GM13977 (cell line): ENCODE data around the gene ETFA.

Experiments used
- DNase-seq: peaks from one replicate; pipeline ENCODE4 v3.0.0; 2012; ENCODE audit warnings: low spot score
- in situ Hi-C: fragments of 300-500 bp; cut with MboI; formaldehyde crosslinking; loops from one replicate; pipeline ENCODE4 v1.12.0; 2022; ENCODE audit warnings: low sequenced_read_pairs, low pct_unique_long_range_greater_than_20kb, mixed read lengths, inconsistent platforms; ENCODE audit not compliant: unreplicated experiment
- TF ChIP-seq, protein P1 (sequence below): IDR thresholded peaks from 2 replicates; pipeline ENCODE4 v1.5.1; 2012; ENCODE audit warnings: mild to moderate bottlenecking, control low read depth; ENCODE audit not compliant: insufficient read depth; ENCODE audit errors: extremely low read depth, missing control alignments

ETFA gene

DNA sequence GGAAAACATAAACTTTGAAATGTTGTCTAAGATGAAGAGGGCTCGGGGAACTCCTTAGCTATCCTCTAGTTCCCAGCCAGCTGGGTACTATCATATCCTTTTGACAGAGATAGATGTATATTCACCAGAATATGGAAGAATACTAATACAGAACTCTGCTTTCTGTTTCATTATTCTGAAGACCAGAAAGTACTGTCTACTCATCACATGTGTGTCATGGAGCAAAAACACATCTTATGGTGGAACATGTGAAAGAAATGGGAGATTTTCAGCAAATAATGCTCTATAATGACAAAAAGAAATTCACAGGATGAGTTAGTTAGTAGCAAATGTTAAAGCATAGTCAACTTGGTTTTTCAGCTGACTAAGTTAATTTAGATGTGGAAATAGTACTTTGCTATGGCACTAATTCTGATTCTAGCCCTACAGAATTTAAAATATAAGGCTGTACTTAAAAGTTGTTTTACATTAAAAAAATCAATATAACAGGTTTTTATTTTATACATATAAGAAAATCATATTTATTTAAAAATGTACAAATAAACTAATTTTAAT, 41.8 kb upstream of the ETFA start:
- in situ Hi-C loops = no loop called here
- TF ChIP-seq, protein P1, sequence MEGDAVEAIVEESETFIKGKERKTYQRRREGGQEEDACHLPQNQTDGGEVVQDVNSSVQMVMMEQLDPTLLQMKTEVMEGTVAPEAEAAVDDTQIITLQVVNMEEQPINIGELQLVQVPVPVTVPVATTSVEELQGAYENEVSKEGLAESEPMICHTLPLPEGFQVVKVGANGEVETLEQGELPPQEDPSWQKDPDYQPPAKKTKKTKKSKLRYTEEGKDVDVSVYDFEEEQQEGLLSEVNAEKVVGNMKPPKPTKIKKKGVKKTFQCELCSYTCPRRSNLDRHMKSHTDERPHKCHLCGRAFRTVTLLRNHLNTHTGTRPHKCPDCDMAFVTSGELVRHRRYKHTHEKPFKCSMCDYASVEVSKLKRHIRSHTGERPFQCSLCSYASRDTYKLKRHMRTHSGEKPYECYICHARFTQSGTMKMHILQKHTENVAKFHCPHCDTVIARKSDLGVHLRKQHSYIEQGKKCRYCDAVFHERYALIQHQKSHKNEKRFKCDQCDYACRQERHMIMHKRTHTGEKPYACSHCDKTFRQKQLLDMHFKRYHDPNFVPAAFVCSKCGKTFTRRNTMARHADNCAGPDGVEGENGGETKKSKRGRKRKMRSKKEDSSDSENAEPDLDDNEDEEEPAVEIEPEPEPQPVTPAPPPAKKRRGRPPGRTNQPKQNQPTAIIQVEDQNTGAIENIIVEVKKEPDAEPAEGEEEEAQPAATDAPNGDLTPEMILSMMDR = no peak
- no peak for DNase-seq

- in situ Hi-C loops = no loop called here
- no peak for DNase-seq
- TF ChIP-seq, protein P1 = no peak
These were observed 38.2 kb upstream of the ETFA start for GRCh38 chr15:76349301-76350070.

- TF ChIP-seq, protein P1 = no peak
- DNase-seq = no peak
- in situ Hi-C loops = no loop called here
These were observed 36.3 kb upstream of the ETFA start for GRCh38 chr15:76347482-76348055.

DNA sequence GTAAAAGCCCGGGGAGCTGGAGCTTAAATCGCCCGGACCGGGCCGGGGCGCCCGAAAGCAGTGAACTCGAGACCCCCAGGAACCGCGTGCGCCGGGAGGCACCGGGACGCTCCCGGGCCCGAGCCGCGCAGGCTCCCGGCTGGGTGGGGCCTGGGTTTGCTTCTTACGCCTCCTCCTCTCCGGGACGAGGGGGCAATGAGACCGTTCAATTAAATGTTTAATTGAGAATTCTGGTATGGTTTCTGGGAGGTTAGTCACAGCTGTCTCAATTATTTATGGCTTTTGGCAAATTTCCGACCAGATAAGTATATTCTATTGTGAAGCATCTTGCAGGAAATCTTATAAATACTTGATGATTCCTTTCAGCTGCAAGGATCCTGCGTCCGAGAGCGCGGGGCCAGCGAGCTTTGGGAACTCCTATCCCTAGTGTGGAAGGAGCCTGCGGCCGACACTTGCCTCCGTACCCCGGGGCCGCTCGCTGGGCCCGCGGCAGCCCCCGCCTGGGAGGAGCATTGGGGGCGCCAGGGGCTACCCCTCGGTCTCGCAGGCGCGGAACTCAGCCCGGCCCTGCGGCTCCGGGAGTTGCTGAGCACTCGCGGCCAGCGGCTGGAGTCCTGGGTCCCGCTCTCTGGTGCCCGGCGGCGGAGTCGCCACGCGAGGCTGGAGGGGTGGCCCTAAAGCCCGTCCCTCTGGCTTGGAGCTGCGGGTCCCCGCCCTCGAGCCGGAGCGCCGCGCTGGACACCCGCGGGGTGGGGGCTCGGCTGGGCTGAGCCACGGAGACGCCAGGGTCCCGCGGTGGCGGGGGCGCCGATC, 35.6 kb upstream of the ETFA start:
- DNase-seq = peak; percentile 26
- in situ Hi-C loops = no loop called here
- TF ChIP-seq, protein P1 = no peak

GRCh38 chr15:76345880-76346668, 34.8 kb upstream of the ETFA start:
- peak; percentile 70 for DNase-seq
- TF ChIP-seq, protein P1 = no peak
- in situ Hi-C loops = no loop called here

DNA sequence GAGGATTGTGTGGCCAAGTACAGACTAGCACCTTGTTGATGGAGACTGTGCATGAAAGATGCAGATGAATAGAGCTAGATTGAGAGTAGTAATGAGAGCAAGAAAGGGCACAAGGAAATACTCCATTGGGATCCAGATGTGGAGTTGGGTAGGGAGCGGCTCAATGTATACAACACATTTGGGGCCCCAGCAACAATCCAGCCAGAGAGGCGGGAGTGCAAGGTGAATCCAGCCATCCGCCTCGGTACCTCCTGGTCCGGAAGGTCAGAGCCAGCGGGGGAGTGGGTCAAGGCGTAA, 34.3 kb upstream of the ETFA start:
- in situ Hi-C loops = no loop called here
- TF ChIP-seq, protein P1 = no peak
- DNase-seq = peak; percentile 24
